Anterior cingulate cortex (tissue), 58 donors: ENCODE data around the gene KAZN.
"Not testable (repeated sequence)": the region's sequence is repeated elsewhere in the genome, so short reads cannot be mapped to it uniquely, and the experiment has no call there.

Experiments used
- DNase-seq, 58 donors: peaks; one replicate each; lab custom pipeline; 2025; lab: John Stamatoyannopoulos, UW

KAZN gene

GRCh38 chr1:15125101-15125745 lies 526.7 kb downstream of the KAZN start:
- DNase-seq, result no peak

DNA sequence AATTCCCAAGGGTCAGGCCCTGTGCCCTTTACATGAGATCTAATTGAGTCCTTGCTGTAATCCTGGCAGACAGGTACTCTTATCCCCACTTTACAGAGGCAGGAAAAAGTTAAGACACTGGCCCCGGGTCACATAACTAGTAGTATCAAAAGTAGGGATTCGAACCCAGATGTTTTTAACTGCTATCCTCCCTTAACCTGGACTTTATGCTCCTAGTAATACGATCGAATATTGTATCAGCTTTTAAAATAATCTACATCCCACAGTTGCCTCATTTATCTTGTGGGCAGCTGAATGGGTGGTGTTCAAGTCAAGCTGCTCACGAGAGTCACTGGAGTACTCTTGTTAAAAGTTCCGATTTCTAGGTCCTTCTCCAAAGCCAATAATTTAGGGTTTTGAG lies 529.6 kb downstream of the KAZN start:
- DNase-seq, result no peak

- DNase-seq, result peak in 43 of 58 donors; percentile 2 to 66 (median 18)
Measured at GRCh38 chr1:15128520-15129313, 530.2 kb downstream of the KAZN start.

DNA sequence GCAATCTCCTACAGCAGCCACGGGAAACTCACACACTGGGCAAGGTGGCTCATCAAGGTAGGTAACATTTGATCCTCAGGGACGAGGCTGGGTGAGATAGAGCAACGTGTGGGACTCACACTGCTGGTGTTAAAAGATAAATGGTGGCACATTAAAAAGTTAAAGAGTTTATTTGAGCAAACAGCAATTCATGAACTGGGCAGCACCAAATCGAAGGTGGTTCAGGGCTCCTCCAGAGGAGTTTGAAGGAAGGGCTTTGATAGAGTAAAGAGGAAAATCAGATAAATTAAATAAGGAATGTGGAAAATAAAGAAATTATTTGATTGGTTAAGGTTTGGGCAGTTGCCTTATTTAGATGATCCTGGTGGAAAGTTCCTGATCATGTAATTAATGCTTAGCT lies 531.5 kb downstream of the KAZN start:
- DNase-seq, result no peak

DNA sequence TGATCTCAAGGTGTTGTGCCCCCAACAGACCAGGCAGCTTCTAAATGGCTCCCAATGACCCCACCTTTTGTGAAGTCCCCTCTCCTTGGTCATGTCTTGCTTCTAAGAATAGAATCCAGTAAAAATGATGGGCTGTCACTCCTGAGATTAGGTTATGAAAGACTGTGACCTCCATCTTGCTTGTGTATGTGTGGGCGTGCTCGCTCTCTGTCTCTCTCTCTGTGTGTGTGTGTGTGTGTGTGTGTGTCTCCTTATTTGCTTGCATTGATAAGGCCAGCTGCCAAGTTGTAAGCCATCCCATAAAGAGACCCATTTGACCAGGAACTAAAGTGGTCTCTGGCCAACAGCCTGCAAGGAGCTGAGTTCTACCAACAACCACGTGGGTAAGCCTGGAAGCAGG lies 532.1 kb downstream of the KAZN start:
- no peak for DNase-seq

GRCh38 chr1:15132965-15133364 lies 534.5 kb downstream of the KAZN start:
- DNase-seq, result no peak

- no peak for DNase-seq
Measured at GRCh38 chr1:15134285-15134684, 535.8 kb downstream of the KAZN start.

DNA sequence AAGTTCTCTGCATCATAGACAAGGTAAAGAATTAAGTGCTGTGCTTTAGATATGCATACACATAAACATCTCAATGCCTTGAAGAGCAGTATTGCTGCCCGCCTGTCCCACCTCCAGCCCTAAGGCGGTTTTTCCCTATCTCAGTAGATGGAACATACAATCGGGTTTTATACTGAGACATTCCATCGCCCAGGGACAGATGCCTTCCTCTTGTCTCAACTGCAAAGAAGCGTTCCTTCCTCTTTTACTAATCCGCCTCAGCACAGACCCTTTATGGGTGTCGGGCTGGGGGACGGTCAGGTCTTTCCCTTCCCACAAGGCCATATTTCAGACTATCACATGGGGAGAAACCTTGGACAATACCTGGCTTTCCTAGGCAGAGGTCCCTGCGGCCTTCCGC lies 537.1 kb downstream of the KAZN start:
- DNase-seq, result not testable (repeated sequence)

DNA sequence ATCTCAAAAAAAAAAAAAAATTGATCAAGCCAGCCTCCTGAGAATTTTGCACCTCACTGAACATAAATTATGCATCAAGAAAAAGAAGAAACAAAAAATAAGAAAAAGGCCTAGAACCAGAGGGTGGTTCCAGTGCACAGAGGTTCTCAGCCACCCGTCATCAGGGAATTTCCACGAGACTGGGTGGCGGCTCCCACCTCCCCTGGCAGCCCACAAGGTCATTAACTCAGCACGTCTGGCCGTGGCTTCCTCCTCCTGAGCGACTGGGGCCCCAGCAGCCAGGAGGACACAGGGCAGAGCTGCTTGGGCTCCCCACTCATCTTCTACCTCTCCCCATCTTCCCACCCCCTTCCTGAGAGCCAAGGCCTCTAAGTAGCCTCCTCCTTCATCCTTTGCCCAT lies 539.3 kb downstream of the KAZN start:
- no peak for DNase-seq

DNA sequence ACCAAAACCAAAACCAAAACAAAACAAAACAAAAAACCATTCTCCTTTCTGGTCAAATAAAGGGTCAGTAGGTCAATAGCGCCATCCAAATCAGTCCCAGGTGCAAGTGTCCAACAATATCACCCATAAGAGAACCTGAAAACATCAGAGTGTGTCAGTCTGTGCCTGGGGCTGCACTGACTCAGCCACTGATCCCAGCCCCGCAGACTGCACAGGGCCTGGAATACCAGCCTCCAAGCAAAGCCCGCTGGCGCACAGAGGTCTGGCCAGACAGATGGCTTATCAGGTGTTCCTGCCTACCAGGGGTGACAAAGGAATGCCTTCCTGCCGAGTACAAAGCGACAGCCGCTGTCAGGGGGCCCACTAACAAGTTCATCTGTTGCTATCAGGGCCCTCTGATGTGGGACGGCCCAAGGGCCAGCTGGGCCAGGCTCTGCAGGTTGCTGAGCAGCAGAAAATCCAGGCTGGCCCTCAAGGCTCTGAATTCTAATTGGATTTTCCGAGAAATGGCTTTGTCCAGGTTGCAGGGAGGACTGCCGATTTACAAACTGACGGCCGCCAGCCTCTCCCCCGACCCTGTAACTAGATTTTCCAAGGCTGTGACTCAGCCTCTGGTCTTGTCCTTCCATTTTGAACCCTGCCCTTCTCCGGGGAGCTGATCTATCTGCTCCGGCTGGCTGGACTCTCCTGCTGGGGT lies 541.3 kb downstream of the KAZN start:
- no peak for DNase-seq

DNA sequence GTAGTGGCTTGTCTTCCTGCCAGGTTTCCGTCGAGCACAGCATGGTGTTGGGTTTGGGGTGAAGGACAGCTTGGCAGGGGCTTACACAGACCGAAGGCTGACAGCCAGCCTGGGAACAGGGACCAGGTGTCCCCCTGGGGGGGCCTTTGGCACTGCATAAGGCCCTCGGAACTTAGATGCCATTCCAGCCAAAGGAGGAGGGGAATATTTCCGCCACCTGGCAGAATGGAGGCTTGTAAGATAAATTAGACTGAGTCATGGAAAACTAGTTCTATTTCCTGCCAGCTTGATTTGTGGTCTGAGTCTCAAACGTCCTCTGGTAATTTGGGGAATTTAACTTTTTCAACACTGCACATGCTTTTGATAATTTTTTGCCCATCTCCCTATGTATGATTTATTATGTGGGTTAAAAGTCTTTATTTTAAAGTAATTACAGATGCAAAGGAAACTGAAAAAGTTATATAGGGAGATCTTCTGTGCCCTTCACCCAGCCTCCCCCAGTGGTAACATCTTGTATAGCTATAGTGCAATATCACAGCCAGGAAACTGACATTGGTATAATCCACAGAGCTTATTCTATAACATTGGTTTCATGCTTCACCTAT lies 543.6 kb downstream of the KAZN start:
- peak in 2 of 58 donors; percentile 8 to 16 for DNase-seq

DNA sequence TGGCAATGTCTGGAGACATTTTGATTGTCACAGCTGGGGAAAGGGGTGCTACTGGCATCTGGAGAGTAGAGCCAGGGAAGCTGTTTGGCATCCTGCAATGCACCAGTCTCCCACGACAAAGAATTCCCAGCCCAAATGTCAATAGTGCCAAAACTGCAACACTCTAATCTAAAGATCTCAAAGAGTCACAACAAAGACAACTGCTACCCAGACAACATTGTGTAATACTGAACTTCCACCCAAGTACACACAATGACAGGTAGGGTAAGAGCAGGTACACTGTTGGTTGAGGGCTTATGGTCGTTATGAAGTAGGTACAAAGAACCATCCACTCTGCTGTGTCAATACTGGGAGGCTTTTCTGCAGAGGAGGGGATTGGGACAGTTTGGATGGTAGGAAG lies 546.8 kb downstream of the KAZN start:
- no peak for DNase-seq

- no peak for DNase-seq
Measured at GRCh38 chr1:15146142-15146680, 547.7 kb downstream of the KAZN start.

DNA sequence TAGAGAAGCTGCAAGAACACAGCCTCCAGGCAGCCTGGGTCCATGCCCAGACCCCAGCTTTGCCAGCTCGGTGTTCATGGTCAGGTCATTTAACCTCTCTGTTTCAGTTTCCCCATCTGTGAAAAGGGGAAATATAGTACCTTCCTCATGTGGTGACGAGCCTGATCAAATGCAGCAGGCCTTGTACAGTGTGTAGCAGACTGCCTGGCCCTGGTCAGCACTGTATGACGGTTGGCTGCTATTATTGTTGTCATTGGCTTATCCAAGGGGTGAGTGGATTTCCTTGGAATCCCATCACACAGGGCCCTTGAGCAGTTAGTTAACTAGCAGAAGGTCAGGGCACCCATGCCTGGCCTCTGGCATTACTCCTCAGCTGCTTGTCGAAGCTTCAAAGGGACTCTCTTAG lies 548.5 kb downstream of the KAZN start:
- DNase-seq, result no peak

- DNase-seq, result no peak
Measured at GRCh38 chr1:15148004-15148403, 549.5 kb downstream of the KAZN start.

GRCh38 chr1:15148475-15148874 lies 550.0 kb downstream of the KAZN start:
- no peak for DNase-seq

DNA sequence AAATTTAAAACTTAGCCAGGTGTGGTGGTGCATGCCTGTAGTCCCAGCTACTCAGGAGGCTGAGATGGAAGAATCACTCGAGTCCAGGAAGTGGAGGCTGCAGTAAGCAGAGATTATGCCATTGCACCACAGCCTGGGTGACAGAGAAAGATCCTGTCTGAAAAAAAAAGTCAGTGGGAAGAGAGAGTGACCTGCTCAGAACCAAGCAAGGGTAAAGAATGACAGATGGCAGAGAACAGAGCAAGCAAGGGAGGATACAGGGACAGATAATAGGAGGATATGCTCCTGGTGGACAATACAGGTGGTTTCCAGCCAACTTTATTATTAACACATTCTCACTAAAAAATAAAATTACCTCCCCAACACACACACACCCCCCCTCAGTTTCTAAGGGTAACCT lies 550.5 kb downstream of the KAZN start:
- no peak for DNase-seq

- DNase-seq, result no peak
Measured at GRCh38 chr1:15150376-15150775, 551.9 kb downstream of the KAZN start.

- no peak for DNase-seq
Measured at GRCh38 chr1:15151377-15151806, 552.9 kb downstream of the KAZN start.

- DNase-seq, result no peak
Measured at GRCh38 chr1:15151871-15152270, 553.4 kb downstream of the KAZN start.
